GM13976 (cell line): ENCODE results near the gene KRTAP12-4.
"Not testable (repeated sequence)": the region's sequence is repeated elsewhere in the genome, so short reads cannot be mapped to it uniquely, and the experiment has no call there.

Experiments used
- DNase-seq: peaks from one replicate; pipeline ENCODE4 v3.0.0; 2012; ENCODE audit warnings: low spot score
- CTCF ChIP-seq: IDR thresholded peaks from 2 replicates; pipeline ENCODE4 v1.5.1; 2012; ENCODE audit warnings: borderline replicate concordance, mild to moderate bottlenecking; ENCODE audit not compliant: insufficient read depth; ENCODE audit errors: extremely low read depth, missing control alignments, control extremely low read depth
- in situ Hi-C: fragments of 300-500 bp; cut with MboI; formaldehyde crosslinking; loops from one replicate; pipeline ENCODE4 v1.12.0; 2022; ENCODE audit warnings: low sequenced_read_pairs, mixed read lengths, inconsistent platforms; ENCODE audit not compliant: unreplicated experiment

KRTAP12-4 gene

DNA sequence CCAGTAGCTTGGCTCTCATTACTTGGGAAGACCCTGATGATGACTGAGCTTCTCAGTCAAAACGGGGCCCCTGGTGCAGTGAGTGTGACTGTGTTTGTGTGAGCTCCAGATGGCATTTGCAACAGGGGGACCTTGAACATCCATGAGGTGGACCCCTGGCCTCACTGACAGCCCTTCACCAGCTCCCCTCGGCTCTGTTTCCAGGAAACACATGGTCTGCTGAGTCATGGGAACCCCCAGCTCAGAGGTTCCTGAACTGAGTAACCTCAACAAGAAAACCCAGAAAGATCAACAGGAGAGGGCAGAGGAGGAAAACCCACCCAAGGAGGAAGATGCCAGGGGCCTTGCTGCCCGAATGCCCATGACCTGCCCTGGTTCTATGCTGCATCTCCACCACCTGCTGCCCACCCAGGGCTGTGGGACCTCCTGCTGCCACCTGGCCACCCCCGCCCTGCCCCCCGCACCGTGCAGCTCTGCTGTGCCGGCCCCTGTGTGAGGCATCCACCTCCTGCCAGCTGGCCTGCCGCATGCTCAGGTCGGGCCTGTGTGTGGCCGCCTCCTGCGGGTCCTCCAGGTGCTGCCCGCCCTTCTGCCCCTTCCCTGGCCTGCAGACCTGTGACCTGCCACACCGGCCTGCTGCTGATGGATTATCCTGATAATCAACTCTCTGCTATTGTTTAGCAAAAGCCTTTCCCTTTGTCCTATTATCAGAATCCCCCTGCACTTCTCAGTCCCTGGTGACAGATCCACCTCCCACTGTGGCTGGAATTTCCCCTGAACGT lies 31.7 kb upstream of the KRTAP12-4 start:
- no peak for DNase-seq
- no peak for TF ChIP-seq CTCF
- in situ Hi-C loops = no loop called here

DNA sequence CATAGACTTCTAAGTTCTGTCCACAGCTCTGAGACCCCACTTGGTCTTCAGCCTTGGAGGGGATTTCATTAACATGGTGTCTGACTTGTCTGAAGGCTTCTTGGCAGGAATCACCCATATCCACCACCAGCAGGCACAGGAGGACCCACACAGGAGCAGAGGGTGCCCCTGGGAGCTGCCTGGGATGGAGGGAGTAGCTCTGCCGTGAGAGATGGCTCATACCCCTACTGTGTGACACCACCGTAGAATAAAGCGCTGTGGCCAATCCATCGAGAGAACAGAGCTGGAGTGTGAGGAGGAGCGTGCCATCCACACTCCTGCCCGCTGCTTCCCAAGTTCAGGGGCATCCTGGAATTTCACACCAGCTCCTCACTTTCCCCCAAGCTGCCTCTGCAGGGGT lies 30.6 kb upstream of the KRTAP12-4 start:
- DNase-seq, in situ Hi-C loops: not testable (repeated sequence)

DNA sequence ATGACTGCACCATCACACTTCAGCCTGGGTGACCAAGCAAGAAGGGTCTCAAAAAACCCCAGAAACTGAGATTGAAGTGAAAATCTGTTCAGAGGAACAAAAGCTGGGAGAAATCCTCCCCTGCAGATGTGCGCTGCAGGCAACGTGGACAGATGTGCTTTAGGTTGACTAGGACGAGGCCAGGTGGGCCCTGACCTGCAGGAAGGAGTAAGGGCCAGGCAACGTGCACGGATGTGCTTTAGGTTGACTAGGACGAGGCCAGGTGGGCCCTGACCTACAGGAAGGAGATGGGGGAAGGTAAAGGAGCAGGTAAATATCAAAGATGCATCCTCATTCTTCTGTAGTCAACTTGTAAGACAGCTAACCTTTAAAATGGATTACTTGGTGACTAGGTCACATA lies 30.0 kb upstream of the KRTAP12-4 start:
- DNase-seq = no peak
- TF ChIP-seq CTCF = no peak
- in situ Hi-C loops = no loop called here

DNA sequence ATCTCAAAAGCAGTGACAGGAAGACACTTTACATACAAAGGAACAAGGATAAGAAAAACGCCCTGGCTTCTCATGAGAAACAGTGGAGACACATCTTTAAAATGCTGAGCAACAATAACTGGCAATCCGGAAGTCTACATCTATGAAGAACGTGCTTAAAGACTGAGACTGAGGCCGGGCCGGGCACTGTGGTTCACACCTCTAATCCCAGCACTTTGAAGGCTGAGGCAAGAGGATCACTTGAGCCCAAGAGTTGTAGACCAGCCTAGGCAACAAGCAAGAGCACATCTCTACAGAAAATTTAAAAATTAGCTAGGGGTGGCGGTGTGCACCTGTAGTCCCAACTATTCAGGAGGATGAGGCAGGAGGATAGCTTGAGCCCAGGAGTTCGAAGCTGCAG lies 29.6 kb upstream of the KRTAP12-4 start:
- in situ Hi-C loops = no loop called here
- no peak for TF ChIP-seq CTCF
- no peak for DNase-seq

DNA sequence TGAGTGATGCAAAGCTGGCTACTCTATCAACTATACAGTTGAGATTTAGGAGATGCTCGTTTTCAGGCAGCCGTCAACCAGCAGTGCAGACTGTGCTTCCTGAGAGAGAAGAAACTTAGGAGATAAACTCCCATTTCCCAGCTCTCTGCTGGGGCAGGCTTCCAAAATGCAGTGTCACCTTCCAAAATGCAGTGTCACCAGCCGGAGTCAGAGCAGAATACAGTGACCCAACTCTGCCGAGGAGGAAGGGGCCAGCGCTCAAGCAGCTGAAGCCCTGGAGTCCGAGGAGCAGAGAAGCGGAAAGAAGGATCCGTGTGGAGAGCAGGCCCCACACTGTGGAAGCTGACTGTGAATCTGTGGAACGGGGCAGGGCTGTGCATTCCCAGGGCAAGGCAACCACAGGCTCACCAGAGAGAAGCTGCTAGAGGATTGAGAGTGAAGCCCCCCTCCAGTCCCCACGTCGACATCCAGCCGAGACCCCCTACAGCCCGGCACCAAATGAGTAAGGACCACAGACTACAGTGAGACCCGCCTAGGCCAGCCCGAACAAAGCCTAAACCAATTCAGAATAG lies 28.2 kb upstream of the KRTAP12-4 start:
- in situ Hi-C loops = no loop called here
- DNase-seq = no peak
- TF ChIP-seq CTCF = no peak

DNA sequence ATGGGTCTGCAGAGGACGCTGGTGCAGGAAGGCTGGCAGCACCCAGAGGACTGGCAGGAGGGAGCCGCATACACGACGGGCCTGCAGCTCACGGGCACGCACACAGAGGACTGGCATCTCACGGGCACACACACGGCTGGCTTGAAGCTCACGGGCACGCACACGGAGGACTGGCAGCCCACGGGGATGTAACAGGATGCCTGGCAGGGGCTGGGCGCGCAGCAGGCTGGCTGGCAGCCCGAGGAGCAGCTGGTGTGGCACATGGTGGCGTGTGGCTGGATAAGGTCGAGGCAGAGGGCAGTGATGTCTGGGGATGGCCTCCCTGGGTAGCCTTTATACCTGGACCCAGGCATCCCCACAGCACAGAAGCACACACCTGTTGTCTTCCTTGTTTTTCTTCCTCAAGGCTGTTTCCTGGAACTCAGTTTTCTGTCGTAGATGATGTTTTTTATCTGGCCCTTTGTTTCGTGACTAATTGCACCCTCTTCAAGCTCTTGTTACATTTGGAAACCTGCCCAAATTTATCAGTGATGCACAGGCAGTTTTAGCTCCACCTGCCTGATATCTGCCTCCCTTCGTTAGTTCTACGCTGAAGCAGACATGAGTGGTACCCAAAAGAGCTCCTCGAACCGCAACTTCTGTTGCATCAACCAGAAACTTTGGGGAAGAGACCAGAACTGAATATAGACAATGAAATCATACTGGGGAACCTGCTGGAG lies 27.6 kb upstream of the KRTAP12-4 start, which contains the start of gene KRTAP12-1:
TSS of gene KRTAP12-1 (minus strand) at position 303 of the 719 bp plus-strand sequence. CDS start at position 263, 40 bp downstream.
- no peak for DNase-seq
- TF ChIP-seq CTCF = no peak
- in situ Hi-C loops = no loop called here

GRCh38 chr21:44681152-44681551 lies 26.7 kb upstream of the KRTAP12-4 start:
- TF ChIP-seq CTCF = no peak
- in situ Hi-C loops = no loop called here
- DNase-seq = no peak
